DND-41 (cell line): Measurements from ENCODE around the gene TSHZ1.
A peak's percentile ranks its signal among the peaks of the same experiment; 100 is the strongest.

ENCODE experiments used
- ATAC-seq: fragments of 200-7000 bp; cut with Tn5 transposase; 3 replicates; pipeline ENCODE4 v1.9.1; 2021; ENCODE audit warnings: low read depth; ENCODE audit not compliant: insufficient read depth
- DNase-seq: peaks from one replicate; pipeline ENCODE4 v3.0.0-alpha.2; 2020
- H2AFZ ChIP-seq: 2 replicates; pipeline ENCODE4 v1.6.0; 2012; ENCODE audit warnings: low read depth, low read length
- H3K27ac ChIP-seq: 2 replicates; pipeline ENCODE4 v1.5.1; 2012; ENCODE audit warnings: low read length, inconsistent platforms
- H3K27me3 ChIP-seq: fragments of 200-600 bp; sonication (generic); 2 replicates; pipeline ENCODE4 v1.6.0; 2012; ENCODE audit warnings: low read length, mild to moderate bottlenecking, inconsistent platforms; ENCODE audit not compliant: insufficient read depth, poor library complexity
- H3K36me3 ChIP-seq: 2 replicates; pipeline ENCODE4 v1.5.1; 2012; ENCODE audit warnings: low read length, inconsistent platforms; ENCODE audit not compliant: insufficient read depth
- H3K4me1 ChIP-seq: 2 replicates; pipeline ENCODE4 v1.5.1; 2012; ENCODE audit warnings: mild to moderate bottlenecking, low read length; ENCODE audit not compliant: insufficient read depth
- H3K4me2 ChIP-seq: 2 replicates; pipeline ENCODE4 v1.6.0; 2012; ENCODE audit warnings: mild to moderate bottlenecking, moderate library complexity, low read length, inconsistent platforms; ENCODE audit not compliant: insufficient read depth
- H3K4me3 ChIP-seq, 2 experiments: fragments of 200-600 bp in 1 of 2; shearing (Covaris generic) in 1 of 2; 2 replicates each; pipeline ENCODE4 v1.5.1; 2012 to 2016; ENCODE audit warnings: inconsistent platforms in 2 of 2, low read length in 2 of 2, mild to moderate bottlenecking in 2 of 2, low read depth in 1 of 2, moderate library complexity in 1 of 2
- H3K79me2 ChIP-seq: 2 replicates; pipeline ENCODE4 v1.6.0; 2012; ENCODE audit warnings: low read length, inconsistent platforms; ENCODE audit not compliant: insufficient read depth
- H3K9ac ChIP-seq: 2 replicates; pipeline ENCODE4 v1.6.0; 2012; ENCODE audit warnings: low read depth, mild to moderate bottlenecking, inconsistent platforms, low read length, moderate library complexity
- H3K9me3 ChIP-seq: 2 replicates; pipeline ENCODE4 v1.5.1; 2012; ENCODE audit warnings: low read length, moderate library complexity, mild to moderate bottlenecking, inconsistent platforms; ENCODE audit not compliant: insufficient read depth, severe bottlenecking
- H4K20me1 ChIP-seq: 2 replicates; pipeline ENCODE4 v1.6.0; 2012; ENCODE audit warnings: low read length; ENCODE audit not compliant: insufficient read depth
- CTCF ChIP-seq: IDR thresholded peaks from 2 replicates; pipeline ENCODE4 v1.5.1; 2012; ENCODE audit warnings: borderline replicate concordance, low read length, moderate library complexity, mild to moderate bottlenecking; ENCODE audit not compliant: poor library complexity, severe bottlenecking; ENCODE audit errors: extremely low read depth
- EZH2 ChIP-seq: IDR thresholded peaks from 3 replicates; pipeline ENCODE4 v1.6.1; 2012; ENCODE audit warnings: borderline replicate concordance, low read depth, mild to moderate bottlenecking, moderate library complexity, low read length, inconsistent platforms; ENCODE audit not compliant: severe bottlenecking

The TSHZ1 gene

GRCh38 chr18:75212751-75213090 lies 2.1 kb downstream of the TSHZ1 start:
- Histone ChIP-seq H3K4me2 (peak overlapping the region; percentile 68), H3K4me3 (peak overlapping the region; percentile 44 to 96; a peak in 3 of 4 replicates), H2AFZ (no peak overlapping the region), H3K27ac (0 out of 2 replicates have a peak overlapping the region, but pooled peaks have one; percentile 23), H3K36me3 (peaks cover 11% of the 10 kb centered on the region; the same call in 1 of the 2 replicates), H3K79me2 (peaks cover 86% of the 10 kb centered on the region), H3K9ac (peak overlapping the region; percentile 85), H3K27me3 (no peaks in the 10 kb centered on the region), H3K9me3 (no peaks in the 10 kb centered on the region), H3K4me1 (peaks cover 67% of the 10 kb centered on the region), H4K20me1 (peaks cover 17% of the 10 kb centered on the region; the same call in 1 of the 2 replicates)
- no peak for ATAC-seq
- TF ChIP-seq CTCF = no peak
- no peak for TF ChIP-seq EZH2
- DNase-seq = no peak

DNA sequence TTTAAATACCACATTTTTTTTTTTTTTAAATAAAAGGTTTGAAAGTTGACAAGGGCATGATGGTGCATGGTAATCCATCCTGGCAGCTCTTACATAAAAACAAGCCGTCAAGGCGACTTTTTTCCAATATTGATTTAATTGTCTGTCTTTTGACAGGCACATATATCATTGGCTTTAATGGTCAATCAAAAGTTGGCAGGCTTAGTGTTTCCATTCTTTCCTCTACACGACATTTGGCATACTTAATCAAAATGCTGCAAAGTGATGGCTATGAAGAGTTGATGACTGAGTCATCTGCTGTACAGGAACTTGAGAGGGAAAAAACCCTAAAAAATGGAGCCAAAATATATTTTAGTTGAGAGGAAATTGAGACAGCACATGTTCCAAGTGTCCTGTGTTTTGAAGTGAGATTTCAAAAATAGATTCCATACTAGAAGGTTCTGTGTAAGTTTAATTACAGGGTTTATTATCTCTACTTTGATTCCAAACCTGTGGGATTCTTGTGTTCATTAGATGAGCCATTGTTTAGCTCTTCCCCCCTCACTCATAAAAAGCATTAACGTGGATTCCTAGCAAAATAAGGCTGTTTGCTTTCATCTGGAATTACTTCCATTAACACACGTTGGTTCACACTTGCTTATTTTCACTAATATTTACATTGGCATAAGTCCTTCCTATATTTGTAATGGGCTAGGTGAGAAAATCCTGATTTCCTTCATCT lies 3.2 kb downstream of the TSHZ1 start:
- Histone ChIP-seq H4K20me1 (peaks cover 21% of the 10 kb centered on the region; the same call in 1 of the 2 replicates), H3K36me3 (peaks cover 6% of the 10 kb centered on the region; the same call in 1 of the 2 replicates), H3K27me3 (no peaks in the 10 kb centered on the region), H3K27ac (no peak overlapping the region; the same call in 1 of the 2 replicates), H3K9me3 (no peaks in the 10 kb centered on the region), H2AFZ (no peak overlapping the region), H3K79me2 (peaks cover 86% of the 10 kb centered on the region), H3K4me3 (peak overlapping the region in 1 of 2 experiments; percentile 16; a peak in 1 of 4 replicates), H3K4me1 (peaks cover 70% of the 10 kb centered on the region), H3K9ac (no peak overlapping the region), H3K4me2 (peak overlapping the region; percentile 68)
- no peak for ATAC-seq
- TF ChIP-seq CTCF (no peak), EZH2 (no peak)
- no peak for DNase-seq

- Histone ChIP-seq H3K27ac (no peak overlapping the region), H3K4me3 (peak overlapping the region in 1 of 2 experiments; percentile 16; a peak in 1 of 4 replicates), H3K9ac (no peak overlapping the region), H3K4me1 (peaks cover 70% of the 10 kb centered on the region), H3K4me2 (peak overlapping the region; percentile 68), H4K20me1 (peaks cover 21% of the 10 kb centered on the region; the same call in 1 of the 2 replicates), H3K79me2 (peaks cover 90% of the 10 kb centered on the region), H3K36me3 (peaks cover 6% of the 10 kb centered on the region; the same call in 1 of the 2 replicates), H3K9me3 (no peaks in the 10 kb centered on the region), H3K27me3 (no peaks in the 10 kb centered on the region), H2AFZ (no peak overlapping the region)
- no peak for TF ChIP-seq EZH2
- TF ChIP-seq CTCF = no peak
- ATAC-seq (no peak), DNase-seq (no peak)
Observed at GRCh38 chr18:75214332-75214690, 3.7 kb downstream of the TSHZ1 start.
